Lung (tissue), 12 donors: ENCODE results near the gene DNAH3. TPM values are rescaled to one million over a fixed set of nuclear protein-coding genes. Genes with fewer than 3 reads are reported as not detected.
"Not testable (repeated sequence)": the region's sequence is repeated elsewhere in the genome, so short reads cannot be mapped to it uniquely, and the experiment has no call there.

Experiments
- ATAC-seq: fragments of 200-7000 bp; cut with Tn5 transposase; one replicate; pipeline ENCODE4 v1.9.1; 2020; ENCODE audit warnings: moderate number of reproducible peaks; ENCODE audit not compliant: insufficient read depth, low FRiP score
- DNase-seq, 3 donors: peaks; one replicate each; pipeline ENCODE4 v3.0.0-alpha.2; 2013 to 2017
- H3K27ac ChIP-seq, 2 donors: one replicate each; pipeline ENCODE4 v1.5.1; 2013; ENCODE audit warnings: mild to moderate bottlenecking in 2 of 2, moderate library complexity in 2 of 2, control low read depth in 1 of 2, inconsistent platforms in 1 of 2, low read depth in 1 of 2, low read length in 1 of 2
- H3K27me3 ChIP-seq, 3 donors: one replicate each; pipeline ENCODE4 v1.5.1; 2013; ENCODE audit warnings: low read length in 2 of 3; ENCODE audit not compliant: control insufficient read depth in 3 of 3, insufficient read depth in 3 of 3
- H3K36me3 ChIP-seq, 4 donors: one replicate each; pipeline ENCODE4 v1.5.1; 2013; ENCODE audit warnings: low read length in 4 of 4, mild to moderate bottlenecking in 1 of 4, moderate library complexity in 1 of 4; ENCODE audit not compliant: control insufficient read depth in 4 of 4, insufficient read depth in 4 of 4
- H3K4me1 ChIP-seq, 5 donors: one replicate each; pipeline ENCODE4 v1.5.1; 2013; ENCODE audit warnings: low read length in 5 of 5, mild to moderate bottlenecking in 2 of 5, moderate library complexity in 1 of 5; ENCODE audit not compliant: control insufficient read depth in 5 of 5, insufficient read depth in 5 of 5
- H3K4me3 ChIP-seq: one replicate; pipeline ENCODE4 v1.5.1; 2013; ENCODE audit warnings: mild to moderate bottlenecking, control low read depth, moderate library complexity
- H3K9ac ChIP-seq, 2 donors: one replicate each; pipeline ENCODE4 v1.5.1; 2013; ENCODE audit warnings: low read length in 2 of 2, control low read depth in 1 of 2; ENCODE audit not compliant: insufficient read depth in 1 of 2
- H3K9me3 ChIP-seq, 4 donors: one replicate each; pipeline ENCODE4 v1.5.1; 2013; ENCODE audit warnings: low read length in 3 of 4, mild to moderate bottlenecking in 1 of 4, moderate library complexity in 1 of 4; ENCODE audit not compliant: control insufficient read depth in 4 of 4, insufficient read depth in 3 of 4
- WGBS, 2 donors: extraction: QIAGEN DNeasy Blood & Tissue Kit; methylation state at CpG; one replicate each; pipeline ENCODE4 v1.1.7; 2013; 5-methylcytosine and 5-hydroxymethylcytosine counted together
- polyA plus RNA-seq, 2 donors: library from polyadenylated mRNA; stranded (reverse); fragments of 200-250 nt; gene quantifications; one replicate each; pipeline ENCODE4 v1.2.1, GENCODE V29; 2013
- total RNA-seq, 2 donors: library from RNA; depleted of rRNA in 1 of 2; stranded (reverse); fragments of >200 nt in 1 of 2; gene quantifications; one replicate each; pipeline ENCODE4 v1.2.1, GENCODE V29; 2014 to 2021
- TF ChIP-seq, protein P1 (sequence below): IDR thresholded peaks from 2 replicates; pipeline ENCODE4 v1.5.1; 2012; ENCODE audit warnings: mild to moderate bottlenecking; ENCODE audit errors: control extremely low read depth, extremely low read depth
- donor health status: control.
- donor health status: control.
- donor health status: Bipolar disorder and iron deficiency.
- donor health status: healthy.
- donor health status: DM: yes; HTN: yes; CAD: no.

DNAH3 gene
- total and polyA plus RNA-seq, 4 donors = 1.0 to 24.1 (median 12.8) TPM

DNA sequence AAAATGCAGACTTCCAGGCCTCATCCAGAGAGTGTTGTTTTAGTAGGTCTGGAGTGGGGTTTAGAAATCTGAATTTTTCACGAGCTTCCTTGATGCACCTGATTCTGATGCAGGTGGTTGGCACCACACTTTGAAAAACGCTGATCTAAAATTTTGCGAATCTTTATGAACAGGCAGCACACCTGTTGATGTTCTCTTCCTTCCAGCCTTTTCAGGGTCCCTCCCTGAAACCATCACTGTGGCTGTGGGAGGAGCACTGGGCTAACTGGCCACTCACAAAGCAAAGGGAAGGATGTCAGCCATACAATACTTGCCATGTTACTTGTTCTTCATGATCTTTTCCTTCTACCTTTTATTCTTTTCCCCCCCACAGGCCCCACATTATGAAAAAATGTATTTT is 22.0 kb upstream of the DNAH3 start:
- Histone ChIP-seq H3K4me1 (no peaks in the 10 kb centered on the region), H3K9ac (no peak overlapping the region), H3K27ac (no peak overlapping the region), H3K9me3 (no peaks in the 10 kb centered on the region), H3K36me3 (peaks cover 10 to 31% (median 26%) of the 10 kb centered on the region in 4 donors), H3K4me3 (no peak overlapping the region), H3K27me3 (no peaks in the 10 kb centered on the region)
- ATAC-seq = no peak
- TF ChIP-seq, protein P1, sequence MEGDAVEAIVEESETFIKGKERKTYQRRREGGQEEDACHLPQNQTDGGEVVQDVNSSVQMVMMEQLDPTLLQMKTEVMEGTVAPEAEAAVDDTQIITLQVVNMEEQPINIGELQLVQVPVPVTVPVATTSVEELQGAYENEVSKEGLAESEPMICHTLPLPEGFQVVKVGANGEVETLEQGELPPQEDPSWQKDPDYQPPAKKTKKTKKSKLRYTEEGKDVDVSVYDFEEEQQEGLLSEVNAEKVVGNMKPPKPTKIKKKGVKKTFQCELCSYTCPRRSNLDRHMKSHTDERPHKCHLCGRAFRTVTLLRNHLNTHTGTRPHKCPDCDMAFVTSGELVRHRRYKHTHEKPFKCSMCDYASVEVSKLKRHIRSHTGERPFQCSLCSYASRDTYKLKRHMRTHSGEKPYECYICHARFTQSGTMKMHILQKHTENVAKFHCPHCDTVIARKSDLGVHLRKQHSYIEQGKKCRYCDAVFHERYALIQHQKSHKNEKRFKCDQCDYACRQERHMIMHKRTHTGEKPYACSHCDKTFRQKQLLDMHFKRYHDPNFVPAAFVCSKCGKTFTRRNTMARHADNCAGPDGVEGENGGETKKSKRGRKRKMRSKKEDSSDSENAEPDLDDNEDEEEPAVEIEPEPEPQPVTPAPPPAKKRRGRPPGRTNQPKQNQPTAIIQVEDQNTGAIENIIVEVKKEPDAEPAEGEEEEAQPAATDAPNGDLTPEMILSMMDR = no peak
- WGBS, 2 donors = 98 to 99% methylated on average over 3 of the region's 3 CpGs
- no peak for DNase-seq

DNA sequence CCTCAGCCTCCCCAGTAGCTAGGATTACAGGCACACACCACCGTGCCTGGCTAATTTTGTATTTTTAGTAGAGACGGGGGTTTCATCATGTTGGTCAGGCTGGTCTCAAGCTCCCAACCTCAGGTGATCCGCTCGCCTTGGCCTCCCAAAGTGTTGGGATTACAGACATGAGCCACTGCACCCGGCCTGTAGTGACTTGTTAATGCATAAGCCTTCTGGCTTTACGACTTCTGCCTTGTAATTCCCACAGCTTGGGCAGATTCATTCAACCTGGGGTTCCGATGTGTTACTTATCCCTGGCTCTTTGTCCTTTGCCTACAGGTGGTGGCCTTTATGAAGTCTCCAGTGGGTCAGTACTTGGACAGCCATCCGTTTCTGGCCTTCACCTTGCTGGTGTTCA is 19.5 kb upstream of the DNAH3 start:
- H3K9me3 ChIP-seq, H3K9ac ChIP-seq, H3K4me1 ChIP-seq, H3K27me3 ChIP-seq, H3K27ac ChIP-seq, ATAC-seq, H3K4me3 ChIP-seq, DNase-seq: not testable (repeated sequence)
- WGBS, 2 donors = 96 to 98% methylated on average over 8 of the region's 8 CpGs
- H3K36me3 ChIP-seq = peaks cover 6 to 38% (median 28%) of the 10 kb centered on the region in 4 donors

DNA sequence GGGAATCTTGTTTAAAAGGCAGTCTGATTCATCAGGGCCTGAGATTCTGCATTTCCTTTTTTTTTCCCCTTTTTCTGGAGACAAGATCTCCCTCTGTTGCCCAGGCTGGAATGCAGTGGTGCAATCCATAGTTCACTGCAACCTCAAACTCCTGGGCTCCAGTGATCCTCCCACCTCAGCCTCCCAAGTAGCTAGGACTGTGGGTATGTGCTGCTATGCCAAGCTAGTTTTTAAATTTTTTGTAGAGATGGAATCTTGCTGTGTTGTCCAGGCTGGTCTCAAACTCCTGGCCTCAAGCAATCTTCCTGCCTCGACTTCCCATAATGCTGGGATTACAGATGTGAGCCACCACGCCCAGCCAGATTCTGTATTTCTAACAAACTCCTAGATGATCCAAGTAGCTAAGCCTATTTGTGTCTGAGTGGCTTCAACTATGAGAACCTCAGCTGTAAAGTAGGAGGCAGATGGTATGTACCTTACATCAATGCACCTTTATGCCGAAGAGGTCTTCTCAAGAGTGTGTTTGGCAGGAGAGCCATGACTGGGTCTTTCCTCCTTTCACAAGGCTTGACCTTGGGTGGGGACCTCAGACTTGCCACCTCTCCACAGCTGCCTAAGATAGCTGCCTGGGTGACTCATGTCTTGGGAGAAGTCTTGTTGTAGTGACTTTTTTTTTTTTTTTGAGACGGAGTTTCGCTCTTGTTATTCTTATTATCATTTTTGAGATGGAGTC is 18.8 kb upstream of the DNAH3 start:
- ATAC-seq = no peak
- Histone ChIP-seq H3K9ac (no peak overlapping the region), H3K36me3 (peaks cover 6 to 34% (median 25%) of the 10 kb centered on the region in 4 donors), H3K27me3 (no peaks in the 10 kb centered on the region), H3K4me1 (no peaks in the 10 kb centered on the region), H3K27ac (no peak overlapping the region), H3K9me3 (no peaks in the 10 kb centered on the region), H3K4me3 (no peak overlapping the region)
- WGBS, 2 donors = 95% methylated on average over 5 of the region's 5 CpGs
- DNase-seq = no peak
- TF ChIP-seq, protein P1 = no peak

DNA sequence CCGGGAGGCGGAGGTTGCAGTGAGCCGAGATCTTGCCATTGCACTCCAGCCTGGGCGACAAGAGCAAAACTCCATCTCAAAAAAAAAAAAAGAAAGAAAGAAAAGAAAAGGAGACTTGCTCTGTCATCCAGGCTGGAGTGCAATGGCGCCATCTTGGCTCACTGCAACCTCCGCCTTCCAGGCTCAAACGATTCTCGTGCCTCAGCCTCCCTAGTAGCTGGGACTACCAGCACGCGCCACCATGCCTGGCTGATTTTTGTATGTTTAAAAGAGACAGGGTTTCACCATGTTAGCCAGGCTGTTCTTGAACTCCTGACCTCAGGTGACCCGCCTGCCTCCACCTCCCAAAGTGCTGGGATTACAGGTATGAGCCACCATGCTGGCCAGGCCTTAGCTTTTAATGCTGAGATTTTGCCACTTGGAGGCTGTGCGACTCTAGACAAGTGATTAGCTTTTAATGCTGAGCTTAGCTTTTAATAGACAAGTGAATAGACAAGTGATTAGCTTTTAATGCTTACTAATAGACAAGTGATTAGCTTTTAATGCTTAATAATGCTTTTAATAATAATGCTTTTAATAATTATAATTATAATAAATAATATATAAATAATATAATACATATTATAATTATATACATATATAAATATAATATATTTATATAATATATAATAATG is 17.4 kb upstream of the DNAH3 start:
- Histone ChIP-seq H3K4me3 (no peak overlapping the region), H3K9me3 (no peaks in the 10 kb centered on the region), H3K9ac (no peak overlapping the region), H3K36me3 (peaks cover 5 to 33% (median 22%) of the 10 kb centered on the region in 4 donors), H3K4me1 (peaks cover 0 to 9% (median 4%) of the 10 kb centered on the region in 5 donors), H3K27ac (no peak overlapping the region), H3K27me3 (no peaks in the 10 kb centered on the region)
- DNase-seq (no peak), ATAC-seq (no peak)
- TF ChIP-seq, protein P1 = no peak
- 96 to 97% methylated on average over 12 of the region's 12 CpGs for WGBS, 2 donors
